H1 (cell line): ENCODE data around the gene JPH2. TPM values are rescaled to one million over a fixed set of nuclear protein-coding genes. Genes with fewer than 3 reads are reported as not detected.

Experiments used
- CTCF ChIA-PET: fragments of 300-600 bp; sonication (Branson Sonifier 250); formaldehyde crosslinking; loops from one replicate; lab custom pipeline; 2021; ENCODE audit not compliant: partially characterized antibody; lab: Charles Lee
- POLR2A ChIA-PET: fragments of 300-600 bp; sonication (Branson Sonifier 250); formaldehyde crosslinking; loops from one replicate; lab custom pipeline; 2021; ENCODE audit warnings: inconsistent platforms; ENCODE audit not compliant: partially characterized antibody; lab: Charles Lee
- DNase-seq, 2 experiments: peaks; one replicate each; pipeline versions ENCODE4 v3.0.0 to v3.0.0-alpha.2; 2010 to 2022; ENCODE audit warnings: low spot score in 2 of 2, low read depth in 1 of 2, mixed read lengths in 1 of 2
- FAIRE-seq: peaks from 2 replicates; lab custom pipeline; 2011; peaks lifted over from hg19 to GRCh38; lab: Jason Lieb, UNC
- H2AFZ ChIP-seq: 2 replicates; pipeline ENCODE4 v1.8.1; 2012; ENCODE audit warnings: low read length, inconsistent platforms
- H2AK5ac ChIP-seq: 2 replicates; pipeline ENCODE4 v1.6.1; 2013; ENCODE audit warnings: low read depth, low read length
- H2BK120ac ChIP-seq: replicated peaks from 2 replicates; pipeline ENCODE3; 2013; ENCODE audit warnings: low read depth, low read length, inconsistent platforms
- H2BK12ac ChIP-seq: 2 replicates; pipeline ENCODE4 v1.6.1; 2013; ENCODE audit warnings: low read depth, low read length
- H2BK15ac ChIP-seq: 2 replicates; pipeline ENCODE4 v1.6.1; 2013; ENCODE audit warnings: low read length
- H2BK20ac ChIP-seq: 2 replicates; pipeline ENCODE4 v1.6.1; 2013; ENCODE audit warnings: low read length
- H2BK5ac ChIP-seq: 2 replicates; pipeline ENCODE4 v1.6.1; 2013; ENCODE audit warnings: low read depth, low read length
- H3K14ac ChIP-seq: 2 replicates; pipeline ENCODE4 v1.6.1; 2013; ENCODE audit warnings: inconsistent platforms; ENCODE audit not compliant: insufficient read length
- H3K18ac ChIP-seq: 2 replicates; pipeline ENCODE4 v1.6.1; 2013; ENCODE audit warnings: low read length; ENCODE audit errors: extremely low read depth
- H3K23ac ChIP-seq: 2 replicates; pipeline ENCODE4 v1.6.1; 2013; ENCODE audit warnings: inconsistent platforms; ENCODE audit not compliant: insufficient read length
- H3K23me2 ChIP-seq: 2 replicates; pipeline ENCODE4 v1.6.1; 2013; ENCODE audit warnings: low read depth, low read length
- H3K27ac ChIP-seq: 2 replicates; pipeline ENCODE4 v1.6.1; 2011; ENCODE audit warnings: low read depth, low read length, inconsistent platforms
- H3K27me3 ChIP-seq, 4 experiments: replicated peaks in 1 of 4; 1 replicate in 1 of 4; 2 replicates in 3 of 4; pipeline versions ENCODE4 v1.6.1 to v1.8.1; 2011 to 2013; ENCODE audit warnings: low read length in 3 of 4, mild to moderate bottlenecking in 3 of 4, inconsistent platforms in 2 of 4, mixed read lengths in 2 of 4, moderate library complexity in 1 of 4; ENCODE audit not compliant: control insufficient read depth in 3 of 4, insufficient read depth in 3 of 4; ENCODE audit errors: extremely low read depth in 1 of 4
- H3K36me3 ChIP-seq, 4 experiments: 2 replicates each; pipeline versions ENCODE4 v1.6.1 to v1.8.1; 2011 to 2013; ENCODE audit warnings: mild to moderate bottlenecking in 4 of 4, low read length in 3 of 4, moderate library complexity in 2 of 4, control low read depth in 1 of 4, inconsistent platforms in 1 of 4; ENCODE audit not compliant: insufficient read depth in 4 of 4, control insufficient read depth in 2 of 4
- H3K4ac ChIP-seq: replicated peaks from 2 replicates; pipeline ENCODE3; 2013; ENCODE audit warnings: low read length, low read depth, mixed read lengths, inconsistent platforms; ENCODE audit not compliant: insufficient read length
- H3K4me1 ChIP-seq, 4 experiments: replicated peaks in 1 of 4; 1 replicate in 1 of 4; 2 replicates in 3 of 4; pipeline versions ENCODE4 v1.6.1 to v1.8.1; 2011 to 2013; ENCODE audit warnings: low read length in 3 of 4, inconsistent platforms in 2 of 4, mixed read lengths in 1 of 4; ENCODE audit not compliant: insufficient read depth in 4 of 4, control insufficient read depth in 3 of 4
- H3K4me2 ChIP-seq, 2 experiments: 2 replicates each; pipeline versions ENCODE4 v1.6.1 to v1.8.1; 2011 to 2013; ENCODE audit warnings: low read depth in 2 of 2, low read length in 2 of 2, control low read depth in 1 of 2, inconsistent platforms in 1 of 2, mild to moderate bottlenecking in 1 of 2; ENCODE audit not compliant: insufficient read depth in 1 of 2
- H3K4me3 ChIP-seq, 4 experiments: fragments of 200-600, 300-600 bp in 1 of 4; sonication (generic), shearing (Covaris generic), sonication (Bioruptor Twin) in 1 of 4; 2 replicates each; pipeline versions ENCODE4 v1.5.1 to v1.8.1; 2011 to 2016; ENCODE audit warnings: low read length in 4 of 4, low read depth in 3 of 4, control low read depth in 2 of 4, inconsistent platforms in 2 of 4, mild to moderate bottlenecking in 2 of 4, mixed read lengths in 1 of 4, moderate library complexity in 1 of 4; ENCODE audit not compliant: insufficient read depth in 2 of 4; ENCODE audit errors: extremely low read depth in 1 of 4
- H3K56ac ChIP-seq: replicated peaks from 2 replicates; pipeline ENCODE3; 2013; ENCODE audit warnings: low read depth, mild to moderate bottlenecking, mixed read lengths, low read length, inconsistent platforms; ENCODE audit not compliant: insufficient read length
- H3K79me1 ChIP-seq: 2 replicates; pipeline ENCODE4 v1.6.1; 2013; ENCODE audit warnings: low read depth, low read length, control low read depth
- H3K79me2 ChIP-seq, 2 experiments: 2 replicates each; pipeline versions ENCODE4 v1.6.1 to v1.8.1; 2012 to 2013; ENCODE audit warnings: low read length in 2 of 2, mild to moderate bottlenecking in 2 of 2, inconsistent platforms in 1 of 2; ENCODE audit not compliant: insufficient read depth in 2 of 2, control insufficient read depth in 1 of 2
- H3K9ac ChIP-seq, 4 experiments: replicated peaks in 1 of 4; 1 replicate in 1 of 4; 2 replicates in 3 of 4; pipeline versions ENCODE4 v1.6.1 to v1.8.1; 2011 to 2013; ENCODE audit warnings: low read depth in 3 of 4, low read length in 3 of 4, control low read depth in 2 of 4, mild to moderate bottlenecking in 2 of 4, moderate library complexity in 2 of 4, inconsistent platforms in 1 of 4; ENCODE audit errors: extremely low read depth in 1 of 4
- H3K9me3 ChIP-seq, 2 experiments: 2 replicates each; pipeline versions ENCODE4 v1.6.1 to v1.8.1; 2012 to 2013; ENCODE audit warnings: mild to moderate bottlenecking in 2 of 2, moderate library complexity in 2 of 2, control low read depth in 1 of 2, inconsistent platforms in 1 of 2, low read depth in 1 of 2, low read length in 1 of 2, mixed read lengths in 1 of 2; ENCODE audit not compliant: insufficient read depth in 2 of 2
- H4K20me1 ChIP-seq, 2 experiments: replicated peaks in 1 of 2; 2 replicates each; pipeline versions ENCODE3 to v1.8.1; 2011 to 2013; ENCODE audit warnings: inconsistent platforms in 2 of 2, low read length in 2 of 2, mild to moderate bottlenecking in 1 of 2; ENCODE audit not compliant: insufficient read depth in 2 of 2, control insufficient read depth in 1 of 2
- H4K5ac ChIP-seq: 2 replicates; pipeline ENCODE4 v1.6.1; 2013; ENCODE audit warnings: low read length, low read depth, mixed read lengths, inconsistent platforms; ENCODE audit not compliant: insufficient read length
- H4K8ac ChIP-seq: 2 replicates; pipeline ENCODE4 v1.8.0; 2013; ENCODE audit warnings: mild to moderate bottlenecking, moderate library complexity, low read length, inconsistent platforms; ENCODE audit not compliant: insufficient read depth; ENCODE audit errors: extremely low read depth
- H4K91ac ChIP-seq: replicated peaks from 2 replicates; pipeline ENCODE3; 2013; ENCODE audit warnings: low read length, mixed read lengths, inconsistent platforms; ENCODE audit not compliant: insufficient read length
- CEBPB ChIP-seq: IDR thresholded peaks from 2 replicates; pipeline ENCODE4 v1.6.1; 2012; ENCODE audit warnings: low read depth, low read length
- CHD2 ChIP-seq: IDR thresholded peaks from 2 replicates; pipeline ENCODE4 v1.6.1; 2012; ENCODE audit warnings: low read length, improper control_type of control experiment
- SAP30 ChIP-seq: fragments of 300-600 bp; sonication (generic); IDR thresholded peaks from 2 replicates; pipeline ENCODE4 v1.7.1; 2012; ENCODE audit warnings: low read length, moderate library complexity, mild to moderate bottlenecking, inconsistent platforms; ENCODE audit not compliant: insufficient read depth, insufficient replicate concordance
- SUZ12 ChIP-seq: fragments of 200-600 bp; sonication (generic); IDR thresholded peaks from 2 replicates; pipeline ENCODE4 v1.6.1; 2012; ENCODE audit warnings: mild to moderate bottlenecking, inconsistent platforms, low read length, moderate library complexity, mixed read lengths
- WGBS, 2 experiments: shearing (Covaris generic) in 1 of 2; methylation state at CpG; one replicate each; pipeline versions ENCODE4 v1.1.6 to v1.1.7; 2013 to 2015; ENCODE audit warnings: low lambda C conversion rate in 2 of 2, mixed read lengths in 2 of 2, inconsistent platforms in 1 of 2, low coverage in 1 of 2, missing lambda C conversion rate in 1 of 2; ENCODE audit not compliant: insufficient replicate concordance in 2 of 2, insufficient coverage in 1 of 2, insufficient read length in 1 of 2; ENCODE audit errors: extremely low coverage in 1 of 2, missing lambda C conversion rate in 1 of 2; 5-methylcytosine and 5-hydroxymethylcytosine counted together
- polyA plus RNA-seq, 7 experiments: library from polyadenylated mRNA; depleted of rRNA in 3 of 7; stranded (reverse) in 5 of 7; unstranded in 2 of 7; fragments of >200 nt in 5 of 7; fragments of 200-250 nt in 2 of 7; gene quantifications; 1 replicate in 5 of 7; 2 replicates in 1 of 7; 4 replicates in 1 of 7; pipeline versions ENCODE4 v1.2.1 to v1.2.3, GENCODE V29; 2011 to 2013; ENCODE audit warnings: missing spikeins in 2 of 7, mixed read lengths in 2 of 7
- total RNA-seq: library from RNA; stranded (reverse); fragmentation: NEBNext Ultra II Directional; extraction: Animal tissue kit (Norgen Biotek cat#: 25700); gene quantifications from 2 replicates; pipeline ENCODE4 v1.2.1, GENCODE V29; 2021

Gene JPH2
- total and polyA plus RNA-seq, 2 of the 8 experiments (the other 6 are each of a cell fraction or from before 2014, with no cell fraction given), result 0.59 to 1.3 TPM

DNA sequence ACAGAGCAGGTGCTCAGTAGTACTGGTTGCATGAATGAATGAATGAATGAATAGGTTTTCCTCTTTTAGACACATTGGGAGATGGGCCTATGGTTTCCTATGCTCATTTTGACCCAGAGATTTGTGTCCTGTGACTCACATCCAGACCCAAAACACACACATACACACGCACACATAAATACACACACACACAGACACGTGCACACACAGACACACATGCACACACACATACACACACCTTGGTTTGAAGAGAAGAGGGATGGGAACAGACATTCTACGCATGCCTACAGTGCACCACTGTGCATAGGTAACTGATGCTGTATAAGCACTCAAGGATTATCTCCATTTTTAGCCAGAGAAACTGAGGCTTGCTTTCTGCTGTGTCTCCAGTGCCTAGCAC is 4.1 kb downstream of the JPH2 start:
- H3K79me2 ChIP-seq, result no peaks in the 10 kb centered on the region
- peaks cover 0 to 19% (median 7%) of the 10 kb centered on the region in 4 experiments; a peak in 5 of 7 replicates for H3K4me1 ChIP-seq
- no peak overlapping the region for H3K27ac ChIP-seq
- no peaks in the 10 kb centered on the region for H3K9me3 ChIP-seq
- ChIA-PET POLR2A (interaction anchor here (1.5 kb wide), 1 partner anchor 17 kb away, joined by 4 read pairs; no protein-coding TSS in a partner anchor), CTCF (interaction anchor here (0.6 to 17.7 kb wide), 4 partner anchors 7 to 160 kb away, joined by 3 to 512 read pairs (median 8); no protein-coding TSS in a partner anchor)
- no peaks in the 10 kb centered on the region for H3K79me1 ChIP-seq
- H2BK12ac ChIP-seq, result no peak overlapping the region
- no peak overlapping the region for H3K4me2 ChIP-seq
- no peak overlapping the region for H4K8ac ChIP-seq
- no peak overlapping the region for H2BK20ac ChIP-seq
- H4K5ac ChIP-seq, result no peak overlapping the region
- no peak overlapping the region for H2AK5ac ChIP-seq
- no peak overlapping the region for H2BK120ac ChIP-seq
- no peak overlapping the region for H3K56ac ChIP-seq
- no peak for DNase-seq
- H3K27me3 ChIP-seq, result peaks cover 0 to 4% (median 1%) of the 10 kb centered on the region in 4 experiments; a peak in 2 of 7 replicates
- H3K18ac ChIP-seq, result no peak overlapping the region
- peaks cover 0 to 4% of the 10 kb centered on the region in 2 experiments for H4K20me1 ChIP-seq
- H3K9ac ChIP-seq, result no peak overlapping the region
- H3K4ac ChIP-seq, result no peak overlapping the region
- no peak overlapping the region for H3K14ac ChIP-seq
- no peaks in the 10 kb centered on the region for H3K36me3 ChIP-seq
- no peak overlapping the region for H4K91ac ChIP-seq
- no peak overlapping the region for H2BK15ac ChIP-seq
- H3K23me2 ChIP-seq, result peaks cover 17% of the 10 kb centered on the region
- TF ChIP-seq SUZ12 (no peak), SAP30 (no peak), CHD2 (no peak), CEBPB (no peak)
- whole genome bisulfite sequencing, 2 experiments, result 64% methylated on average over 3 of the region's 3 CpGs; no CpG with 5 or more reads in 1 of the 2 experiments
- H2BK5ac ChIP-seq, result no peak overlapping the region
- no peak overlapping the region for H2AFZ ChIP-seq
- no peak overlapping the region for H3K4me3 ChIP-seq
- no peak overlapping the region for H3K23ac ChIP-seq
- FAIRE-seq, result no peak
